ENCODE data around the gene CST9.

The CST9 gene

GRCh38 chr20:23651117-23651516 lies 45.4 kb upstream of the CST9 start:
- Histone ChIP-seq H3F3A (ENCODE audit: control insufficient read depth, insufficient read depth) (no peaks in the 10 kb centered on the region), H3K36me3 (ENCODE audit: control insufficient read depth, low read length) (no peaks in the 10 kb centered on the region), H3K4me2 (ENCODE audit: low read length) (no peak overlapping the region), H3K4me1 (ENCODE audit: control insufficient read depth, low read length) (peaks cover 8% of the 10 kb centered on the region), H3K79me2 (ENCODE audit: control insufficient read depth, low read length) (no peaks in the 10 kb centered on the region), H3K27me3 (ENCODE audit: control insufficient read depth, low read length) (no peaks in the 10 kb centered on the region), H3K27ac (ENCODE audit: low read depth, low read length) (no peak overlapping the region), H3K9me3 (ENCODE audit: control insufficient read depth, insufficient read depth, low read length) (no peaks in the 10 kb centered on the region), H3K4me3 (ENCODE audit: low read length) (no peak overlapping the region), H3K9me2 (replicated peaks; ENCODE audit: control insufficient read depth, low read length) (no peaks in the 10 kb centered on the region), H4K20me1 (ENCODE audit: control insufficient read depth, insufficient read depth, low read depth, low read length) (no peaks in the 10 kb centered on the region; the same call in 1 of the 2 replicates)
- TF ChIP-seq EZH2phosphoT487 (IDR thresholded peaks at IDR 0.05; ENCODE audit: borderline replicate concordance, low read length) (no peak), CTCF (IDR thresholded peaks at IDR 0.05; ENCODE audit: low read depth, low read length, poor library complexity, severe bottlenecking) (no peak)

DNA sequence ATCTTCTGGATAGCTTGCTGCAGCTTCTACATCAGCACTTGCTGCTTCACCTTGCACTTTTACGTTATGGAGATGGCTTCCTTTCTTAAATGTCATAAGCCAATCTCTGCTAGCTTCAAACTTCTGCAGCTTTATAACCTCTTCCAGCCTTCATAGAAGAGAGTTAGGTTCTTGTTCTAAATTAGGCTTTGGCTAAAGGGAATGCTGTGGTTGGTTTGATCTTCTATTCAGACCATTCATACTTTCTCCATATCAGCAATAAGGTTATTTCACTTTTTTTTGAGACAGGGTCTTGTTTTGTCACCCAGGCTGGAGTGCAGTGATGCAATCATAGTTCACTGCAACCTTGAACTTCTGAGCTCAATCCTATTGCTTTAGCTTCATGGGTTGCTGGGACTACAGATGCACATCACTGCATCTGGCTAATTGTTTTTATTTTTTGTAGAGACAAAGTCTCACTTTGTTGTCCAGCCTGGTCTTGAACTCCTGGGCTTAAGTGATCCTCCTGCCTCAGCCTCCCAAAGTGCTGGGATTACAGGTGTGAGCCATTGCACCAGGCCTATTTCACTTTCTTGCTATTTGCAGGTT lies 44.2 kb upstream of the CST9 start:
- H3K9me3 ChIP-seq (ENCODE audit: control insufficient read depth, insufficient read depth, low read length): no peaks in the 10 kb centered on the region
- H3F3A ChIP-seq (ENCODE audit: control insufficient read depth, insufficient read depth): no peaks in the 10 kb centered on the region
- H3K36me3 ChIP-seq (ENCODE audit: control insufficient read depth, low read length): no peaks in the 10 kb centered on the region
- no peak overlapping the region for H3K4me3 ChIP-seq (ENCODE audit: low read length)
- H3K79me2 ChIP-seq (ENCODE audit: control insufficient read depth, low read length): no peaks in the 10 kb centered on the region
- no peak for TF ChIP-seq CTCF (IDR thresholded peaks at IDR 0.05; ENCODE audit: low read depth, low read length, poor library complexity, severe bottlenecking)
- no peak for TF ChIP-seq EZH2phosphoT487 (IDR thresholded peaks at IDR 0.05; ENCODE audit: borderline replicate concordance, low read length)
- no peaks in the 10 kb centered on the region for H3K4me1 ChIP-seq (ENCODE audit: control insufficient read depth, low read length)
- no peaks in the 10 kb centered on the region for H3K9me2 ChIP-seq (replicated peaks; ENCODE audit: control insufficient read depth, low read length)
- no peak overlapping the region for H3K27ac ChIP-seq (ENCODE audit: low read depth, low read length)
- H3K4me2 ChIP-seq (ENCODE audit: low read length): no peak overlapping the region
- H4K20me1 ChIP-seq (ENCODE audit: control insufficient read depth, insufficient read depth, low read depth, low read length): no peaks in the 10 kb centered on the region; the same call in 1 of the 2 replicates
- H3K27me3 ChIP-seq (ENCODE audit: control insufficient read depth, low read length): no peaks in the 10 kb centered on the region

DNA sequence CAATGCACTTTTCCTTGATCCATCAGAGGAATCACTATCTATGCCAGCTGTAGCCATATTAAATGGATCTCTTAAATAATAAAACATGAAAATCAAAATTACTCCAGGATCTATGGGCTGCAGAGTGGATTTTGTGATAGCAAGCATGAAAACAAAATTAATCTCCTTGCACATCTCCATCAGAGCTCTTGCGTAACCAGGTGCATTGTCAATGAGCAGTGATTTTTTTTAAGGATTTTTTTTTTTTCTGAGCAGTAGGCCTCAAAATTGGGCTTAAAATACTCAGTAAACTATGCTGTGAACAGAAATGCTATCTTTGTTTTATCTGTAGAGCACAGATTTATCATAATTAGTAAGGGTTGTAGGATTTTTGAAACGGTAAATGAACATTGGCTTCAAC lies 43.5 kb upstream of the CST9 start:
- Histone ChIP-seq H3K4me1 (ENCODE audit: control insufficient read depth, low read length) (no peaks in the 10 kb centered on the region), H3K27me3 (ENCODE audit: control insufficient read depth, low read length) (no peaks in the 10 kb centered on the region), H3K36me3 (ENCODE audit: control insufficient read depth, low read length) (no peaks in the 10 kb centered on the region), H3K9me2 (replicated peaks; ENCODE audit: control insufficient read depth, low read length) (no peaks in the 10 kb centered on the region), H3K9me3 (ENCODE audit: control insufficient read depth, insufficient read depth, low read length) (no peaks in the 10 kb centered on the region), H3K4me2 (ENCODE audit: low read length) (no peak overlapping the region), H4K20me1 (ENCODE audit: control insufficient read depth, insufficient read depth, low read depth, low read length) (no peaks in the 10 kb centered on the region), H3F3A (ENCODE audit: control insufficient read depth, insufficient read depth) (no peaks in the 10 kb centered on the region), H3K79me2 (ENCODE audit: control insufficient read depth, low read length) (no peaks in the 10 kb centered on the region), H3K27ac (ENCODE audit: low read depth, low read length) (no peak overlapping the region), H3K4me3 (ENCODE audit: low read length) (no peak overlapping the region)
- TF ChIP-seq CTCF (IDR thresholded peaks at IDR 0.05; ENCODE audit: low read depth, low read length, poor library complexity, severe bottlenecking): no peak
- no peak for TF ChIP-seq EZH2phosphoT487 (IDR thresholded peaks at IDR 0.05; ENCODE audit: borderline replicate concordance, low read length)

Data from DOHH2 (cell line).